Measurements from ENCODE around the gene WAPL. TPM values are rescaled to one million over a fixed set of nuclear protein-coding genes. Genes with fewer than 3 reads are reported as not detected.
"Not testable (repeated sequence)": the region's sequence is repeated elsewhere in the genome, so short reads cannot be mapped to it uniquely, and the experiment has no call there.

WAPL gene, protein sequence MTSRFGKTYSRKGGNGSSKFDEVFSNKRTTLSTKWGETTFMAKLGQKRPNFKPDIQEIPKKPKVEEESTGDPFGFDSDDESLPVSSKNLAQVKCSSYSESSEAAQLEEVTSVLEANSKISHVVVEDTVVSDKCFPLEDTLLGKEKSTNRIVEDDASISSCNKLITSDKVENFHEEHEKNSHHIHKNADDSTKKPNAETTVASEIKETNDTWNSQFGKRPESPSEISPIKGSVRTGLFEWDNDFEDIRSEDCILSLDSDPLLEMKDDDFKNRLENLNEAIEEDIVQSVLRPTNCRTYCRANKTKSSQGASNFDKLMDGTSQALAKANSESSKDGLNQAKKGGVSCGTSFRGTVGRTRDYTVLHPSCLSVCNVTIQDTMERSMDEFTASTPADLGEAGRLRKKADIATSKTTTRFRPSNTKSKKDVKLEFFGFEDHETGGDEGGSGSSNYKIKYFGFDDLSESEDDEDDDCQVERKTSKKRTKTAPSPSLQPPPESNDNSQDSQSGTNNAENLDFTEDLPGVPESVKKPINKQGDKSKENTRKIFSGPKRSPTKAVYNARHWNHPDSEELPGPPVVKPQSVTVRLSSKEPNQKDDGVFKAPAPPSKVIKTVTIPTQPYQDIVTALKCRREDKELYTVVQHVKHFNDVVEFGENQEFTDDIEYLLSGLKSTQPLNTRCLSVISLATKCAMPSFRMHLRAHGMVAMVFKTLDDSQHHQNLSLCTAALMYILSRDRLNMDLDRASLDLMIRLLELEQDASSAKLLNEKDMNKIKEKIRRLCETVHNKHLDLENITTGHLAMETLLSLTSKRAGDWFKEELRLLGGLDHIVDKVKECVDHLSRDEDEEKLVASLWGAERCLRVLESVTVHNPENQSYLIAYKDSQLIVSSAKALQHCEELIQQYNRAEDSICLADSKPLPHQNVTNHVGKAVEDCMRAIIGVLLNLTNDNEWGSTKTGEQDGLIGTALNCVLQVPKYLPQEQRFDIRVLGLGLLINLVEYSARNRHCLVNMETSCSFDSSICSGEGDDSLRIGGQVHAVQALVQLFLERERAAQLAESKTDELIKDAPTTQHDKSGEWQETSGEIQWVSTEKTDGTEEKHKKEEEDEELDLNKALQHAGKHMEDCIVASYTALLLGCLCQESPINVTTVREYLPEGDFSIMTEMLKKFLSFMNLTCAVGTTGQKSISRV (N-terminal part only)
- 52.5 and 79.4 TPM in 2 replicates for total RNA-seq (ENCODE audit: low replicate concordance)

DNA sequence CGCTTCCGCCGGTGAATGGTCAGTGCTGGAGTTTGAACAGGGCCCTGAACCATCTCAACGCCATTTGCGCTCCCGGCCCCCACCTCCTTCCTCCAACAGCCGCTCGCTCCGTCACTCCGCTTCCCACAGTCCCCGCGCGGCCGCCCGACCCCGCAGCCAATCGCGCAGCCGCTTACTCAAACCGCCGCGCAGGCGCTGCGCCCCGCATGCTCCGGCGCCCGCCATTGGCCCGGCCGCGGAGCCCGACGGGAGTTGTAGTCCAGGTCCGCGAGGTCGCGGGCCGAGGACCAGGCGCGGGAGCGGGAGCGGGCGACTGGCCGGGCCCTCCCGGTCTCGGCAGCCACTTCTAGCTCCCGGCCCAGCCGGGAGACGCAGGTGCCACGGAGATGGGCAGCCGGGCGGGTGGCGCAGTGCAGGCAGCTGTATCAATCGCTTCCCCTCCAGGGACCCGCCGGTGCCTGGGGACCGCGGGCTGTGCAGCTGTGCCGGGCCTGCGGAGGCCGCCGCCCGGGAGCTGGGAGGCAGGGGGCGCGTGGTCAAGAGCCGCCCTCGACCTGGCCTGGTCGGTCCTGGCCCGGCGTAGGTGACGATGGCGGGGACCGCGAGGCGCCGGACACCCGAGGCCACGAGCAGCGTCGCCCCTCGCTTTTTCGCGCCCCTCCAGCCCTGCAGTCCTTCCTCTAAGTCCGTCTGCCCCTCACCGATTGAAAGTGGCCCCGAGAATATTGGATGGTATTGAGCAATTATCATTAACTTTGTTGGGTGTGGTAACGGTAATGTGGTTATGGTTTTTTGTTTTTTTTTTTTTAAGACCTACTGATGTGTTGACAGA is at the start of gene WAPL:
TSS of gene WAPL (minus strand) at position 115 of the 832 bp plus-strand sequence. CDS start 3,723 bp downstream, outside the sequence.
- TF ChIP-seq CTCF (IDR thresholded peaks at IDR 0.05): peak; percentile 10
- no peak for TF ChIP-seq EZH2 (IDR thresholded peaks at IDR 0.05)
- H3K79me2 ChIP-seq (ENCODE audit: low read depth): peaks cover 72% of the 10 kb centered on the region
- peaks cover 45% of the 10 kb centered on the region for H3K4me1 Mint-ChIP-seq

GRCh38 chr10:86569335-86569734 is 47.7 kb upstream of the WAPL start:
- Histone ChIP-seq H3K79me2 (ENCODE audit: low read depth) (no peaks in the 10 kb centered on the region), H3K27me3 (no peaks in the 10 kb centered on the region), H3K36me3 (no peaks in the 10 kb centered on the region), H3K4me2 (no peak overlapping the region), H3K9me3 (ENCODE audit: low read depth) (no peaks in the 10 kb centered on the region), H3F3A (ENCODE audit: low read depth) (no peaks in the 10 kb centered on the region), H3K27ac (no peak overlapping the region), H2AFZ (replicated peaks) (no peak overlapping the region), H3K4me1 (no peaks in the 10 kb centered on the region), H3K4me3 (no peak overlapping the region), H4K20me1 (ENCODE audit: low read depth) (no peaks in the 10 kb centered on the region), H3K9ac (no peak overlapping the region)
- Mint-ChIP-seq H3K4me1 (no peaks in the 10 kb centered on the region), H3K27me3 (ENCODE audit: insufficient read depth, low read depth) (peaks cover 2% of the 10 kb centered on the region), H3K9me3 (peaks cover 8% of the 10 kb centered on the region), H3K4me3 (no peak overlapping the region), H3K36me3 (no peaks in the 10 kb centered on the region), H3K27ac (no peak overlapping the region)
- TF ChIP-seq EZH2 (IDR thresholded peaks at IDR 0.05): no peak
- TF ChIP-seq CTCF (IDR thresholded peaks at IDR 0.05): no peak
- TF ChIP-seq EZH2phosphoT487 (IDR thresholded peaks at IDR 0.05): no peak
- DNase-seq (ENCODE audit: low spot score): no peak

More for the DNA sequence above, at the start of gene WAPL:
- H3K4me3 ChIP-seq: peak within 1 kb of the TSS; percentile 88
- Mint-ChIP-seq H3K9me3 (no peaks in the 10 kb centered on the region), H3K27ac (peak within 1 kb of the TSS; percentile 93), H3K27me3 (ENCODE audit: insufficient read depth, low read depth) (peaks cover 3% of the 10 kb centered on the region), H3K4me3 (peak within 1 kb of the TSS; percentile 98), H3K36me3 (peaks cover 13% of the 10 kb centered on the region)
- H3K27ac ChIP-seq: peak within 1 kb of the TSS; percentile 78
- peak within 1 kb of the TSS; percentile 89 for H3K9ac ChIP-seq
- peaks cover 5% of the 10 kb centered on the region for H3K36me3 ChIP-seq
- H3K27me3 ChIP-seq: peaks cover 5% of the 10 kb centered on the region
- H2AFZ ChIP-seq (replicated peaks): peak within 1 kb of the TSS; percentile 87
- H3K4me1 ChIP-seq: peaks cover 20% of the 10 kb centered on the region
- peaks cover 4% of the 10 kb centered on the region for H3F3A ChIP-seq (ENCODE audit: low read depth)
- peak within 1 kb of the TSS; percentile 94 for H3K4me2 ChIP-seq
- no peaks in the 10 kb centered on the region for H3K9me3 ChIP-seq (ENCODE audit: low read depth)
- peaks cover 45% of the 10 kb centered on the region for H4K20me1 ChIP-seq (ENCODE audit: low read depth)
- peak; percentile 98 for DNase-seq (ENCODE audit: low spot score)

DNA sequence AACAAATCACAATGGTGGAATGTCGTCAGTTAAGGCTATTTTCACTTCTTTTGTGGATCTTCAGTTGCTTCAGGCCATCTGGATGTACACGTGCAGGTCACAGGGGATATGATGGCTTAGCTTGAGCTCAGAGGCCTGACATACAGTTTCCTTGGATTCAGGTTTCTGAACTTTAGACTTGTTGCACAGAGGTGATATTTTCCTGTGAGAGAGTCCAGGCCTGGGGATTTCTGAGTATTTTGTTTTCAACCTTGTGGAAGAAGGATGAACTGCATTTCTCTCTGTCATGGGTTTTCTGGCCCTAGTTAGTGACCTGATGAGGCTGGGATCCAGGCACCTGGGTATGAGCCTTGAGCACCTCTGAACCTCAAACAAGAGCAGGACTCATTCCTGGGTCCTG is 44.9 kb upstream of the WAPL start:
- H3K9me3 ChIP-seq (ENCODE audit: low read depth): not testable (repeated sequence)

GRCh38 chr10:86563338-86563737 is 41.7 kb upstream of the WAPL start:
- not testable (repeated sequence) for H3K4me3 Mint-ChIP-seq; H3K9ac ChIP-seq; DNase-seq (ENCODE audit: low spot score); H3K27ac Mint-ChIP-seq; H4K20me1 ChIP-seq (ENCODE audit: low read depth); H3K4me1 Mint-ChIP-seq; H3K36me3 Mint-ChIP-seq; H3K27ac ChIP-seq; H3F3A ChIP-seq (ENCODE audit: low read depth); H3K79me2 ChIP-seq (ENCODE audit: low read depth); H3K9me3 Mint-ChIP-seq; H3K4me3 ChIP-seq; H3K4me1 ChIP-seq; H3K4me2 ChIP-seq; H3K9me3 ChIP-seq (ENCODE audit: low read depth); H3K27me3 ChIP-seq; H2AFZ ChIP-seq (replicated peaks); H3K36me3 ChIP-seq; H3K27me3 Mint-ChIP-seq (ENCODE audit: insufficient read depth, low read depth)

More for the DNA sequence above, 44.9 kb upstream of the WAPL start:
- not testable (repeated sequence) for DNase-seq (ENCODE audit: low spot score); H3K27ac Mint-ChIP-seq; H3K79me2 ChIP-seq (ENCODE audit: low read depth); H4K20me1 ChIP-seq (ENCODE audit: low read depth); H3K36me3 ChIP-seq; H3K36me3 Mint-ChIP-seq; H3F3A ChIP-seq (ENCODE audit: low read depth); H3K9me3 Mint-ChIP-seq; H3K4me3 ChIP-seq; H3K27me3 Mint-ChIP-seq (ENCODE audit: insufficient read depth, low read depth); H2AFZ ChIP-seq (replicated peaks); H3K27ac ChIP-seq; H3K4me1 ChIP-seq; H3K4me1 Mint-ChIP-seq; H3K27me3 ChIP-seq; H3K4me3 Mint-ChIP-seq; H3K4me2 ChIP-seq; H3K9ac ChIP-seq

DNA sequence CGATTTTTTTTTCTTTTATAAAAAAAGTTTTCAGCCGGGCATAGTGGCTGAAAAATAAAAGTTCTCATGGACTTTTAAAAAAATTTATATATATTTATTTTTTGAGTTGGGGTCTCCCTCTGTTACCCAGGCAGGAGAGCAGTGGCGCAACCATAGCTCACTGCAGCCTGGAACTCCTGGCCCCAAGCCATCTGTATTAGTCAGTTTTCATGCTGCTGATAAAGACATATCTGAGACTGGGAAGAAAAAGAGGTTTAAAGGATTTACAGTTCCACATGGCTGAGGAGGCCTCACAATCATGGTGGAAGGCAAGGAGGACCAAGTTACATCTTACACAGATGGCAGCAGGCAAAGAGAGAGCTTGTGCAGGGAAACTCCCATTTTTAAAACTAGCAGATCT is 37.1 kb upstream of the WAPL start:
- H3K27ac Mint-ChIP-seq; H3K4me3 Mint-ChIP-seq; H3K4me1 ChIP-seq; H3K4me3 ChIP-seq; H3F3A ChIP-seq (ENCODE audit: low read depth); H3K9ac ChIP-seq; H2AFZ ChIP-seq (replicated peaks); H4K20me1 ChIP-seq (ENCODE audit: low read depth); H3K27ac ChIP-seq; H3K79me2 ChIP-seq (ENCODE audit: low read depth); H3K27me3 ChIP-seq; H3K9me3 ChIP-seq (ENCODE audit: low read depth); H3K36me3 Mint-ChIP-seq; H3K4me2 ChIP-seq; H3K36me3 ChIP-seq; H3K9me3 Mint-ChIP-seq; DNase-seq (ENCODE audit: low spot score); H3K4me1 Mint-ChIP-seq; H3K27me3 Mint-ChIP-seq (ENCODE audit: insufficient read depth, low read depth): not testable (repeated sequence)
